GM18868 (cell line): ENCODE data around the gene HBG1.
"Not testable (repeated sequence)": the region's sequence is repeated elsewhere in the genome, so short reads cannot be mapped to it uniquely, and the experiment has no call there.

Source experiments
- ATAC-seq: cut with Tn5 transposase; IDR thresholded peaks from one replicate; pipeline ENCODE4 v1.9.1; 2021; ENCODE audit warnings: mild to moderate bottlenecking, moderate library complexity; ENCODE audit not compliant: unreplicated experiment

HBG1 gene

GRCh38 chr11:5248498-5248897 lies 1.2 kb downstream of the HBG1 start:
- not testable (repeated sequence) for ATAC-seq

- no peak for ATAC-seq
Observed at GRCh38 chr11:5247472-5248192, 2.0 kb downstream of the HBG1 start.

- no peak for ATAC-seq
Observed at GRCh38 chr11:5246772-5247471, 2.7 kb downstream of the HBG1 start.

- no peak for ATAC-seq
Observed at GRCh38 chr11:5245155-5245554, 4.5 kb downstream of the HBG1 start.

GRCh38 chr11:5243816-5244180 lies 5.9 kb downstream of the HBG1 start:
- ATAC-seq: no peak

- peak; percentile 74 for ATAC-seq
Observed at GRCh38 chr11:5242933-5243815, 6.5 kb downstream of the HBG1 start.

GRCh38 chr11:5242208-5242607 lies 7.4 kb downstream of the HBG1 start:
- ATAC-seq: no peak

GRCh38 chr11:5241458-5241857 lies 8.2 kb downstream of the HBG1 start:
- ATAC-seq: no peak

GRCh38 chr11:5240458-5240857 lies 9.2 kb downstream of the HBG1 start:
- ATAC-seq: no peak

GRCh38 chr11:5240056-5240455 lies 9.6 kb downstream of the HBG1 start:
- no peak for ATAC-seq

GRCh38 chr11:5239046-5239445 lies 10.6 kb downstream of the HBG1 start:
- ATAC-seq: no peak

GRCh38 chr11:5238486-5238885 lies 11.2 kb downstream of the HBG1 start:
- ATAC-seq: no peak

GRCh38 chr11:5237420-5237819 lies 12.2 kb downstream of the HBG1 start:
- ATAC-seq: no peak

- ATAC-seq: no peak
Observed at GRCh38 chr11:5235364-5236095, 14.1 kb downstream of the HBG1 start.

- peak; percentile 89 for ATAC-seq
Observed at GRCh38 chr11:5234381-5234834, 15.2 kb downstream of the HBG1 start, which contains the start of gene HBD. Gene HBD (minus strand): TSS chr11:5234483. CDS start chr11:5234433, 50 bp downstream.

- no peak for ATAC-seq
Observed at GRCh38 chr11:5233307-5233706, 16.4 kb downstream of the HBG1 start.

GRCh38 chr11:5232821-5233220 lies 16.8 kb downstream of the HBG1 start:
- no peak for ATAC-seq

- no peak for ATAC-seq
Observed at GRCh38 chr11:5232176-5232575, 17.5 kb downstream of the HBG1 start.

- no peak for ATAC-seq
Observed at GRCh38 chr11:5231111-5231510, 18.5 kb downstream of the HBG1 start.

GRCh38 chr11:5230266-5230665 lies 19.4 kb downstream of the HBG1 start:
- ATAC-seq: no peak

- no peak for ATAC-seq
Observed at GRCh38 chr11:5229796-5230195, 19.9 kb downstream of the HBG1 start.
